Endothelial cell of umbilical vein (primary cell): Measurements from ENCODE around the gene FHIT. TPM values are rescaled to one million over a fixed set of nuclear protein-coding genes. Genes with fewer than 3 reads are reported as not detected.

ENCODE experiments used
- BruUV-seq: library from RNA; stranded (reverse); fragments of 400-500 nt; replicated peaks from 2 replicates; lab custom pipeline; 2021; lab: Mats Ljungman, UMichigan
- CTCF ChIA-PET: fragments of 300-600, 350-600 bp; sonication (Branson Sonifier 250); formaldehyde crosslinking; loops from one replicate; lab custom pipeline; 2021; ENCODE audit warnings: antibody characterized with exemption, inconsistent platforms; lab: Charles Lee
- POLR2A ChIA-PET: fragments of 300-600, 350-600 bp; sonication (Branson Sonifier 250); formaldehyde crosslinking; loops from one replicate; lab custom pipeline; 2021; ENCODE audit warnings: antibody characterized with exemption, inconsistent platforms; lab: Charles Lee
- DNase-seq: peaks from one replicate; pipeline ENCODE4 v3.0.0-alpha.2; 2011; ENCODE audit warnings: low read depth, low spot score
- FAIRE-seq: peaks from 2 replicates; lab custom pipeline; 2011; peaks lifted over from hg19 to GRCh38; lab: Jason Lieb, UNC
- H2AFZ ChIP-seq: 2 replicates; pipeline ENCODE4 v1.6.0; 2012; ENCODE audit warnings: low read depth, low read length, control low read depth, inconsistent platforms
- H3K27ac ChIP-seq: 2 replicates; pipeline ENCODE4 v1.5.1; 2011; ENCODE audit warnings: low read depth, mild to moderate bottlenecking, control low read depth, low read length, moderate library complexity; ENCODE audit not compliant: insufficient read depth
- H3K27me3 ChIP-seq, 2 experiments: 2 replicates each; pipeline versions ENCODE4 v1.6.0 to v1.6.1; 2011; ENCODE audit warnings: low read length in 2 of 2, mixed read lengths in 1 of 2; ENCODE audit not compliant: control insufficient read depth in 2 of 2, insufficient read depth in 2 of 2
- H3K36me3 ChIP-seq, 2 experiments: 2 replicates in 1 of 2; 3 replicates in 1 of 2; pipeline ENCODE4 v1.5.1; 2011; ENCODE audit warnings: low read length in 2 of 2, mild to moderate bottlenecking in 1 of 2, moderate library complexity in 1 of 2; ENCODE audit not compliant: control insufficient read depth in 2 of 2, insufficient read depth in 2 of 2; ENCODE audit errors: extremely low read depth in 1 of 2
- H3K4me1 ChIP-seq: 3 replicates; pipeline ENCODE4 v1.5.1; 2011; ENCODE audit warnings: mild to moderate bottlenecking, low read length; ENCODE audit not compliant: control insufficient read depth, insufficient read depth; ENCODE audit errors: extremely low read depth
- H3K4me2 ChIP-seq: 2 replicates; pipeline ENCODE4 v1.6.1; 2011; ENCODE audit warnings: low read length, control low read depth, mixed read lengths; ENCODE audit not compliant: insufficient read depth
- H3K4me3 ChIP-seq, 3 experiments: fragments of 200-600 bp in 1 of 3; sonication (generic), shearing (Covaris generic) in 1 of 3; replicated peaks in 1 of 3; 2 replicates each; pipeline ENCODE4 v1.5.1; 2011 to 2016; ENCODE audit warnings: control low read depth in 3 of 3, low read length in 3 of 3, mild to moderate bottlenecking in 2 of 3, inconsistent platforms in 1 of 3, low read depth in 1 of 3, moderate library complexity in 1 of 3; ENCODE audit not compliant: insufficient read depth in 1 of 3
- H3K79me2 ChIP-seq: 2 replicates; pipeline ENCODE4 v1.6.0; 2012; ENCODE audit warnings: low read length, inconsistent platforms; ENCODE audit not compliant: control insufficient read depth, insufficient read depth
- H3K9ac ChIP-seq: replicated peaks from 2 replicates; pipeline ENCODE3; 2011; ENCODE audit warnings: low read length, control low read depth; ENCODE audit not compliant: insufficient read depth; ENCODE audit errors: extremely low read depth
- H3K9me1 ChIP-seq: replicated peaks from 3 replicates; pipeline ENCODE4 v1.6.0; 2011; ENCODE audit warnings: mild to moderate bottlenecking, low read length; ENCODE audit not compliant: control insufficient read depth, insufficient read depth; ENCODE audit errors: extremely low read depth
- H3K9me3 ChIP-seq: replicated peaks from 2 replicates; pipeline ENCODE4 v1.5.1; 2012; ENCODE audit warnings: low read length, inconsistent platforms; ENCODE audit not compliant: control insufficient read depth, insufficient read depth
- H4K20me1 ChIP-seq: replicated peaks from 2 replicates; pipeline ENCODE3; 2011; ENCODE audit warnings: mild to moderate bottlenecking, low read length; ENCODE audit not compliant: control insufficient read depth, insufficient read depth; ENCODE audit errors: extremely low read depth
- CTCF ChIP-seq, 2 donors: IDR thresholded peaks; 1 replicate in 1 of 2; 2 replicates in 1 of 2; pipeline ENCODE4 v1.5.1; 2011; ENCODE audit warnings: low read length in 2 of 2, mild to moderate bottlenecking in 2 of 2, moderate library complexity in 2 of 2, control low read depth in 1 of 2, inconsistent platforms in 1 of 2, low read depth in 1 of 2; ENCODE audit not compliant: insufficient read depth in 1 of 2; ENCODE audit errors: extremely low read depth in 1 of 2
- EZH2 ChIP-seq: IDR thresholded peaks from 2 replicates; pipeline ENCODE4 v1.6.1; 2012; ENCODE audit warnings: borderline replicate concordance, low read depth, mild to moderate bottlenecking, moderate library complexity, low read length, inconsistent platforms; ENCODE audit not compliant: severe bottlenecking
- FOS ChIP-seq: IDR thresholded peaks from 2 replicates; pipeline ENCODE4 v1.6.1; 2011; ENCODE audit warnings: mild to moderate bottlenecking, low read length, moderate library complexity, borderline replicate concordance; ENCODE audit not compliant: insufficient read depth
- GATA2 ChIP-seq: IDR thresholded peaks from 2 replicates; pipeline ENCODE4 v1.7.0; 2011; ENCODE audit warnings: low read depth, mild to moderate bottlenecking, moderate library complexity, mixed read lengths, low read length; ENCODE audit not compliant: insufficient read length, insufficient read depth
- JUN ChIP-seq: IDR thresholded peaks from 2 replicates; pipeline ENCODE4 v1.6.1; 2011; ENCODE audit warnings: borderline replicate concordance, low read depth; ENCODE audit not compliant: insufficient read length, insufficient read depth
- MYC ChIP-seq: IDR thresholded peaks from one replicate; pipeline ENCODE4 v1.6.1; 2011; ENCODE audit warnings: mild to moderate bottlenecking, low read depth, low read length
- POLR2A ChIP-seq: IDR thresholded peaks from 2 replicates; pipeline ENCODE4 v1.6.1; 2012; ENCODE audit warnings: low read depth, mild to moderate bottlenecking, control low read depth, low read length
- POLR2AphosphoS5 ChIP-seq: IDR thresholded peaks from 2 replicates; pipeline ENCODE4 v1.6.1; 2012; ENCODE audit warnings: low read depth, mild to moderate bottlenecking, control low read depth, low read length, moderate library complexity; ENCODE audit not compliant: insufficient read depth
- dilution Hi-C: fragments of 300-500 bp; cut with MboI; formaldehyde crosslinking; loops from one replicate; pipeline ENCODE4 v1.15.0; 2019; ENCODE audit warnings: low sequenced_read_pairs; ENCODE audit not compliant: extremely low pct_ligation_motif_present
- intact Hi-C: fragments of 100-400 bp; cut with micrococcal nuclease; formaldehyde crosslinking; loops from one replicate; pipeline ENCODE4 v1.10.0; 2022
- polyA plus RNA-seq, 4 experiments: library from polyadenylated mRNA; depleted of rRNA in 3 of 4; stranded (reverse) in 3 of 4; unstranded in 1 of 4; fragments of >200 nt; gene quantifications; 2 replicates each; pipeline versions ENCODE4 v1.2.1 to v1.2.3, GENCODE V29; 2011 to 2012; ENCODE audit warnings: missing spikeins in 1 of 4
- total RNA-seq: library from RNA; stranded (reverse); gene quantifications from 2 replicates; pipeline ENCODE4 v1.2.3, GENCODE V29; 2021
- TF ChIP-seq, protein P1 (sequence below): IDR thresholded peaks from 2 replicates; pipeline ENCODE4 v1.6.1; 2011; ENCODE audit not compliant: insufficient read depth, insufficient read length

FHIT gene
- total and polyA plus RNA-seq, 2 donors (not counting 3 experiments of a cell fraction or from before 2014, with no cell fraction given): 0.47 to 2.2 TPM

GRCh38 chr3:59769127-59769750 is 1482.0 kb downstream of the FHIT start:
- no peaks in the 10 kb centered on the region for H3K36me3 ChIP-seq
- no peaks in the 10 kb centered on the region for H3K4me1 ChIP-seq
- dilution Hi-C loops: no loop called here
- no peaks in the 10 kb centered on the region for H3K79me2 ChIP-seq
- H3K9me3 ChIP-seq: peaks cover 2% of the 10 kb centered on the region
- no peak for DNase-seq
- FAIRE-seq: no peak
- no TSS peak for BruUV-seq
- H3K4me2 ChIP-seq: no peak overlapping the region
- no peaks in the 10 kb centered on the region for H3K27me3 ChIP-seq
- TF ChIP-seq JUN (no peak), GATA2 (no peak), FOS (no peak), POLR2A (no peak), MYC (no peak), CTCF (IDR thresholded peaks at IDR 0.05; ENCODE audit: extremely low read depth in 1 of 2, insufficient read depth in 1 of 2, low read depth in 1 of 2, low read length in 2 of 2) (no peak), POLR2AphosphoS5 (no peak), EZH2 (no peak)
- TF ChIP-seq, protein P1, sequence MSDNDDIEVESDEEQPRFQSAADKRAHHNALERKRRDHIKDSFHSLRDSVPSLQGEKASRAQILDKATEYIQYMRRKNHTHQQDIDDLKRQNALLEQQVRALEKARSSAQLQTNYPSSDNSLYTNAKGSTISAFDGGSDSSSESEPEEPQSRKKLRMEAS: no peak
- H3K9ac ChIP-seq: no peak overlapping the region
- POLR2A ChIA-PET: no interaction called here
- intact Hi-C loops: no loop called here
- CTCF ChIA-PET: no interaction called here
- no peak overlapping the region for H3K27ac ChIP-seq
- no peak overlapping the region for H2AFZ ChIP-seq
- no peaks in the 10 kb centered on the region for H3K9me1 ChIP-seq
- no peak overlapping the region for H3K4me3 ChIP-seq
- H4K20me1 ChIP-seq: no peaks in the 10 kb centered on the region
